ENCODE results near the gene FAAP20. TPM values are rescaled to one million over a fixed set of nuclear protein-coding genes. Genes with fewer than 3 reads are reported as not detected.

FAAP20 gene
- total and polyA plus RNA-seq, 9 of the 15 experiments (the other 6 are each of a cell fraction or from before 2014, with no cell fraction given), result 0.58 to 143 (median 9.9) TPM

- no peak for FAIRE-seq
- TF ChIP-seq ZNF444 (CRISPR knock-in tag; IDR thresholded peaks at IDR 0.05), result no peak
- TF ChIP-seq GTF3C2 (IDR thresholded peaks at IDR 0.05; ENCODE audit: borderline replicate concordance, extremely low read depth, insufficient read length), result no peak
- no peak for TF ChIP-seq ETS2 (tag; IDR thresholded peaks at IDR 0.05; ENCODE audit: borderline replicate concordance, poor library complexity, severe bottlenecking)
- TF ChIP-seq, protein P1, sequence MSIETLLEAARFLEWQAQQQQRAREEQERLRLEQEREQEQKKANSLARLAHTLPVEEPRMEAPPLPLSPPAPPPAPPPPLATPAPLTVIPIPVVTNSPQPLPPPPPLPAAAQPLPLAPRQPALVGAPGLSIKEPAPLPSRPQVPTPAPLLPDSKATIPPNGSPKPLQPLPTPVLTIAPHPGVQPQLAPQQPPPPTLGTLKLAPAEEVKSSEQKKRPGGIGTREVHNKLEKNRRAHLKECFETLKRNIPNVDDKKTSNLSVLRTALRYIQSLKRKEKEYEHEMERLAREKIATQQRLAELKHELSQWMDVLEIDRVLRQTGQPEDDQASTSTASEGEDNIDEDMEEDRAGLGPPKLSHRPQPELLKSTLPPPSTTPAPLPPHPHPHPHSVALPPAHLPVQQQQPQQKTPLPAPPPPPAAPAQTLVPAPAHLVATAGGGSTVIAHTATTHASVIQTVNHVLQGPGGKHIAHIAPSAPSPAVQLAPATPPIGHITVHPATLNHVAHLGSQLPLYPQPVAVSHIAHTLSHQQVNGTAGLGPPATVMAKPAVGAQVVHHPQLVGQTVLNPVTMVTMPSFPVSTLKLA (conservative IDR thresholded peaks at IDR 0.05), result no peak
- TF ChIP-seq ZBTB5 (IDR thresholded peaks at IDR 0.05), result no peak
- TF ChIP-seq RAD51 (IDR thresholded peaks at IDR 0.05; ENCODE audit: borderline replicate concordance, low read depth), result no peak
- no peak for TF ChIP-seq SRF (CRISPR knock-in tag; IDR thresholded peaks at IDR 0.05)
- no peak for TF ChIP-seq FOXP1 (CRISPR knock-in tag; IDR thresholded peaks at IDR 0.05)
- no peak for TF ChIP-seq CGGBP1 (CRISPR knock-in tag; IDR thresholded peaks at IDR 0.05)
- TF ChIP-seq CBX1 (IDR thresholded peaks at IDR 0.05; ENCODE audit: low read depth), result no peak
- no peak for TF ChIP-seq TCF7L2 (IDR thresholded peaks at IDR 0.05; ENCODE audit: low read depth, low read length)
- TF ChIP-seq, protein P2, sequence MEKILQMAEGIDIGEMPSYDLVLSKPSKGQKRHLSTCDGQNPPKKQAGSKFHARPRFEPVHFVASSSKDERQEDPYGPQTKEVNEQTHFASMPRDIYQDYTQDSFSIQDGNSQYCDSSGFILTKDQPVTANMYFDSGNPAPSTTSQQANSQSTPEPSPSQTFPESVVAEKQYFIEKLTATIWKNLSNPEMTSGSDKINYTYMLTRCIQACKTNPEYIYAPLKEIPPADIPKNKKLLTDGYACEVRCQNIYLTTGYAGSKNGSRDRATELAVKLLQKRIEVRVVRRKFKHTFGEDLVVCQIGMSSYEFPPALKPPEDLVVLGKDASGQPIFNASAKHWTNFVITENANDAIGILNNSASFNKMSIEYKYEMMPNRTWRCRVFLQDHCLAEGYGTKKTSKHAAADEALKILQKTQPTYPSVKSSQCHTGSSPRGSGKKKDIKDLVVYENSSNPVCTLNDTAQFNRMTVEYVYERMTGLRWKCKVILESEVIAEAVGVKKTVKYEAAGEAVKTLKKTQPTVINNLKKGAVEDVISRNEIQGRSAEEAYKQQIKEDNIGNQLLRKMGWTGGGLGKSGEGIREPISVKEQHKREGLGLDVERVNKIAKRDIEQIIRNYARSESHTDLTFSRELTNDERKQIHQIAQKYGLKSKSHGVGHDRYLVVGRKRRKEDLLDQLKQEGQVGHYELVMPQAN (IDR thresholded peaks at IDR 0.05; ENCODE audit: borderline replicate concordance), result no peak
- no peak for TF ChIP-seq PTTG1 (tag; IDR thresholded peaks at IDR 0.05; ENCODE audit: low read depth)
These were observed 37.7 kb downstream of the FAAP20 start for GRCh38 chr1:2156866-2157265.

More at GRCh38 chr1:2156866-2157265, 37.7 kb downstream of the FAAP20 start:
- Histone ChIP-seq H3K4me2 (ENCODE audit: insufficient read depth, low read length) (no peak overlapping the region), H3K4me1 (replicated peaks in 1 of 2; ENCODE audit: control insufficient read depth in 2 of 2, insufficient read depth in 2 of 2, low read length in 2 of 2) (peaks cover 0 to 29% of the 10 kb centered on the region in 2 experiments; a peak in 2 of 5 replicates), H3K9me1 (ENCODE audit: control insufficient read depth, insufficient read depth, low read length) (no peaks in the 10 kb centered on the region), H3K27me3 (ENCODE audit: control insufficient read depth in 2 of 2, insufficient read depth in 2 of 2, low read length in 2 of 2) (peaks cover 73 to 96% of the 10 kb centered on the region in 2 experiments), H2AFZ (ENCODE audit: low read depth, low read length) (no peak overlapping the region), H4K20me1 (replicated peaks; ENCODE audit: control insufficient read depth, insufficient read depth, low read length) (no peaks in the 10 kb centered on the region), H3K36me3 (ENCODE audit: control insufficient read depth, insufficient read depth, low read length) (no peaks in the 10 kb centered on the region), H3K79me2 (ENCODE audit: control insufficient read depth, insufficient read depth, low read length) (no peaks in the 10 kb centered on the region), H3K9me3 (replicated peaks; ENCODE audit: control insufficient read depth, insufficient read depth, low read depth, low read length) (no peaks in the 10 kb centered on the region; the same call in 1 of the 2 replicates), H3K4me3 (no peak overlapping the region), H3K9ac (ENCODE audit: insufficient read depth in 1 of 2, low read depth in 2 of 2, low read length in 2 of 2) (no peak overlapping the region), H3K27ac (ENCODE audit: extremely low read depth, low read depth, low read length) (no peak overlapping the region)
- DNase-seq (ENCODE audit: extremely low read depth in 1 of 4, low spot score in 3 of 4) (no peak), ATAC-seq (no peak)
- 1% methylated on average over 7 of the region's 9 CpGs for WGBS (ENCODE audit: insufficient coverage, low coverage, missing lambda C conversion rate)
- in situ Hi-C loops (cut with MboI), result no loop called here
- intact Hi-C loops (cut with micrococcal nuclease), result no loop called here
- POLR2A ChIA-PET, result interaction anchor here (1.0 to 1.3 kb wide), 3 partner anchors 18 to 24 kb away, joined by 3 to 6 read pairs (median 4); no protein-coding TSS in a partner anchor
- BruUV-seq (replicated peaks), result no TSS peak
- CTCF ChIA-PET (ENCODE audit: low intra/inter-chr PET ratio), result no interaction called here
